OCI-LY7 (cell line): ENCODE results near the gene POT1.

Experiments used
- EZH2phosphoT487 ChIP-seq: fragments of 200-600 bp; sonication (generic); IDR thresholded peaks from 2 replicates; pipeline ENCODE4 v1.6.1; 2018; ENCODE audit warnings: low read depth, borderline replicate concordance, mild to moderate bottlenecking, mixed run types, antibody characterized with exemption, low read length, moderate library complexity, mixed read lengths
- TF ChIP-seq, protein P1 (sequence below): fragments of 200-600 bp; sonication (generic); conservative IDR thresholded peaks from 2 replicates; pipeline ENCODE4 v1.5.1; 2014; ENCODE audit warnings: mild to moderate bottlenecking, antibody characterized with exemption, low read length, moderate library complexity, mixed read lengths

DNA sequence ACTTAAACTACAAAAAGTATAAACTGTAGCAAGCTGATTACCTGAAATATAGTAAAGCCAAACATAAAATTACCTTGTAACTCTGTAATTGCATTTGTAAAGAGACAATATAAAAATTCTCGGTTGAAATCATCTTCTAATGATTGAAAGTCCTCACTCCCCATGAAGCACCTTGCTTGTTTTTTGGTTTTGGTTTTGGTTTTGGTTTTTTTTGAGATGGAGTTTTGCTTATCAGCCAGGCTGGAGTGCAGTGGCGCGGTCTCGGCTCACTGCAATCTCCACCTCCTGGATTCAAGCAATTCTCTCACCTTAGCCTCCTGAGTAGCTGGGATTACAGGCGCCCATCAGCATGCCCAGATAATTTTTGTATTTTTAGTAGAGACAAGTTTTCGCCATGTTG is 130.2 kb downstream of the POT1 start:
- TF ChIP-seq, protein P1, sequence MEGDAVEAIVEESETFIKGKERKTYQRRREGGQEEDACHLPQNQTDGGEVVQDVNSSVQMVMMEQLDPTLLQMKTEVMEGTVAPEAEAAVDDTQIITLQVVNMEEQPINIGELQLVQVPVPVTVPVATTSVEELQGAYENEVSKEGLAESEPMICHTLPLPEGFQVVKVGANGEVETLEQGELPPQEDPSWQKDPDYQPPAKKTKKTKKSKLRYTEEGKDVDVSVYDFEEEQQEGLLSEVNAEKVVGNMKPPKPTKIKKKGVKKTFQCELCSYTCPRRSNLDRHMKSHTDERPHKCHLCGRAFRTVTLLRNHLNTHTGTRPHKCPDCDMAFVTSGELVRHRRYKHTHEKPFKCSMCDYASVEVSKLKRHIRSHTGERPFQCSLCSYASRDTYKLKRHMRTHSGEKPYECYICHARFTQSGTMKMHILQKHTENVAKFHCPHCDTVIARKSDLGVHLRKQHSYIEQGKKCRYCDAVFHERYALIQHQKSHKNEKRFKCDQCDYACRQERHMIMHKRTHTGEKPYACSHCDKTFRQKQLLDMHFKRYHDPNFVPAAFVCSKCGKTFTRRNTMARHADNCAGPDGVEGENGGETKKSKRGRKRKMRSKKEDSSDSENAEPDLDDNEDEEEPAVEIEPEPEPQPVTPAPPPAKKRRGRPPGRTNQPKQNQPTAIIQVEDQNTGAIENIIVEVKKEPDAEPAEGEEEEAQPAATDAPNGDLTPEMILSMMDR = no peak
- TF ChIP-seq EZH2phosphoT487 = no peak
